GM19035 (cell line): ENCODE data around the gene PDE5A.
A peak's percentile ranks its signal among the peaks of the same experiment; 100 is the strongest.
"Not testable (repeated sequence)": the region's sequence is repeated elsewhere in the genome, so short reads cannot be mapped to it uniquely, and the experiment has no call there.

Experiments
- ATAC-seq: cut with Tn5 transposase; IDR thresholded peaks from one replicate; pipeline ENCODE4 v1.9.1; 2021; ENCODE audit not compliant: unreplicated experiment

Gene PDE5A

GRCh38 chr4:119478446-119479179 is 150.0 kb downstream of the PDE5A start:
- ATAC-seq: no peak

DNA sequence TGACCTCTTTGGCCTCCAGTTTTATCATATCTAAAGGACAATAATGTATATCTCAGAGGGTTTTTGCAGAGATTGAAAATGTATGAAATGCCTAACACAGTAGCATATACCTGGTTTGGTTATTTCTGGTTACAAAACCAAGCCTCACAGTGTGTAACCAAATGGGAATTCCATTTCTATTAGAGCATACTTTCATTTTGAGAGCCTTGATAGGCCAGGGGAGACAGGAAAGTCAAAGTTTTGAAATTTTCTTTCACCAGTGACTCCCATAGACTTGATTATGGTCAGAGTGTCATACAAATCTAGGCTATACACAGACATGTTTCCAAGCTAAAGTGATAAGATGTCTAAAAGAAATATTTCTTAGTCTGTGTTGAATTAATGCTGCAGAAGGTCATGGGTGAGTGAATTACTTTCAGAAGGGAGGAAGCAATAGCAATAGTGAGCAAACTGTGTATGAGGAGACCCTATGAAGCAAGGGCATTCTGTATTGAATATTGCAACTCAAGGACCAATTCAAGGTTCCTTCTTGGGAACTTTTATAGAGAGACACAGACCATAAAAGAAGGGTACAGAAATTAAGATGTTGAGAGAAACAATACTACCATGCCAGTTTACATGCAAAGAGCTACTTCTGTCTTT is 151.1 kb downstream of the PDE5A start:
- no peak for ATAC-seq

- ATAC-seq: peak; percentile 52
These were observed 157.3 kb downstream of the PDE5A start for GRCh38 chr4:119471259-119471658.

DNA sequence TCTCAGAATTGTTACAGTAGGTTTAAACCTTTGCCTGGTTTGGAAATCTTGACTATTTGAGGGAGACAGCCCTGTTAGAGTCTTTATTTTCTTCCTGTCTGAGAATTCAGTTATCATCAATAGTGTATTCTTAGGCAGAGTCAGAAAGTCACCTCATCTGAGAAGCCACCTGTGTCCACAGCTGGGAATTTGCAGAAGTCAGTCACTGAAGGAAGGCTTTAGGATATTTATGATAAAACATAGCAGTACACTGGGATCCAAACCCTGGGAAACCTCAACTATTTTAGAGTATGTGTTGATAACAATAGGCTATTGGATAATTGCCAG is 157.9 kb downstream of the PDE5A start:
- ATAC-seq: peak; percentile 42

- ATAC-seq: peak; percentile 68
These were observed 158.4 kb downstream of the PDE5A start for GRCh38 chr4:119470021-119470736.

GRCh38 chr4:119469039-119469438 is 159.6 kb downstream of the PDE5A start:
- ATAC-seq: not testable (repeated sequence)

GRCh38 chr4:119462733-119463132 is 165.9 kb downstream of the PDE5A start:
- ATAC-seq: not testable (repeated sequence)

DNA sequence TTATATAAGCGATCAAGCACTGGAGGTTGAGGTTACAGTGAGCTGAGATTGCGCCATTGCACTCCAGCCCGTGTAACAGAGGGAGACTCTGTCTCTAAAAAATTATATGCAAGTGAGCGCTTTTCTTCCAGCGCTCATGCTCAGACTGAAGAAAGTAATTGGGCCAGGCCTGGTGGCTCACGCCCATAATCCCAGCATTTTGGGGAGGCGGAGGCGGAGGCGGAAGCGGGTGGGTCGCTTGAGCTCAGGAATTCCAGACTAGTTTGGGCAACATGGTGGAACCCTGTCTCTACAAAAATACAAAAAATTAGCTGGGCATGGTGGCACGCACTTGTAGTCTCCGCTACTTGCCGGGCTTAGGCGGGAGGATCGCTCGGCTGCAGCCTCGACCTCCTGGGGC is 172.9 kb downstream of the PDE5A start:
- ATAC-seq: not testable (repeated sequence)

- ATAC-seq: peak; percentile 100
These were observed 173.9 kb downstream of the PDE5A start for GRCh38 chr4:119454491-119455270.

- ATAC-seq: not testable (repeated sequence)
These were observed 174.5 kb downstream of the PDE5A start for GRCh38 chr4:119454151-119454490.

GRCh38 chr4:119453286-119453685 is 175.3 kb downstream of the PDE5A start:
- ATAC-seq: not testable (repeated sequence)

DNA sequence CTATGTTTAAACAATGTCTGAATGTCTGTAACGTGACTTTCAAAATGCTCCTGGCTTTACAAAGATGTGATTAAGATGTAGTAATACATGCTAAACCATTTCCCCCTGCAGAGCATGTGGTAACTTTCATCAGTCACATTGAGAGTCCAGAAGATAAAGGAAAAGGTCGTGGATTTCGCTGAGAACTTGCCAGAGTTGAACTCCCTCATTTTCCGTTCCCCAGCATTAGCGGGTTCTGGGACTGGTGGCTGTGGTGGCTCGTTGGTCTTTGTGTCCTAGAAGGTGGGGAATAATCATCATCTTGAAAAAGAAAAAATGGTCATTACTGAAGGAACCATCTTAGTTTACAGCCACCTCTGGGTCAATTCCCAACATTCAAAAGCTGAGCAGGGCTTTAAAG is 178.8 kb downstream of the PDE5A start:
- ATAC-seq: not testable (repeated sequence)
